ENCODE measurements around the gene SCD5.

GRCh38 chr4:82705169-82705927, 93.2 kb downstream of the SCD5 start:
- TF ChIP-seq CTCF (IDR thresholded peaks at IDR 0.05 in 2 of 3, conservative IDR thresholded peaks at IDR 0.05 in 1 of 3; ENCODE audit: insufficient read depth in 2 of 3, low read depth in 1 of 3, low read length in 3 of 3), result no peak
- TF ChIP-seq CBX2 (IDR thresholded peaks at IDR 0.05; ENCODE audit: insufficient read depth, low read length, poor library complexity, severe bottlenecking), result no peak
- no peak for TF ChIP-seq CUX1 (CRISPR knock-in tag; IDR thresholded peaks at IDR 0.05)
- TF ChIP-seq NEUROD1 (IDR thresholded peaks at IDR 0.05; ENCODE audit: borderline replicate concordance, low read depth, low read length, partially characterized antibody), result no peak
- no peak for TF ChIP-seq ZNF655 (CRISPR knock-in tag; IDR thresholded peaks at IDR 0.05)
- TF ChIP-seq ZNF217 (CRISPR knock-in tag; IDR thresholded peaks at IDR 0.05), result no peak
- TF ChIP-seq PURB (CRISPR knock-in tag; IDR thresholded peaks at IDR 0.05; ENCODE audit: low read depth), result no peak
- TF ChIP-seq RFX5 (IDR thresholded peaks at IDR 0.05; ENCODE audit: low read depth, low read length), result no peak
- TF ChIP-seq USF2 (CRISPR knock-in tag; IDR thresholded peaks at IDR 0.05), result no peak
- no peak for TF ChIP-seq HDAC1 (IDR thresholded peaks at IDR 0.05)
- TF ChIP-seq RAD51 (IDR thresholded peaks at IDR 0.05; ENCODE audit: borderline replicate concordance, low read depth), result no peak
